Osteocyte (in vitro differentiated cells): ENCODE data around the gene LGI4. TPM values are rescaled to one million over a fixed set of nuclear protein-coding genes. Genes with fewer than 3 reads are reported as not detected.

Experiments used
- DNase-seq: peaks from one replicate; pipeline ENCODE4 v3.0.0; 2021; ENCODE audit warnings: mixed read lengths; ENCODE audit not compliant: unreplicated experiment; ENCODE audit errors: extremely low spot score
- H3K27ac Mint-ChIP-seq: one replicate; pipeline ENCODE4 v1.8.0; 2021; ENCODE audit warnings: mild to moderate bottlenecking, mixed read lengths; ENCODE audit not compliant: unreplicated experiment
- H3K27me3 Mint-ChIP-seq: one replicate; pipeline ENCODE4 v1.8.0; 2021; ENCODE audit warnings: mixed read lengths; ENCODE audit not compliant: unreplicated experiment
- H3K36me3 Mint-ChIP-seq: one replicate; pipeline ENCODE4 v1.8.0; 2021; ENCODE audit warnings: mixed read lengths; ENCODE audit not compliant: unreplicated experiment
- H3K4me1 Mint-ChIP-seq: one replicate; pipeline ENCODE4 v1.8.0; 2021; ENCODE audit warnings: mixed read lengths; ENCODE audit not compliant: unreplicated experiment
- H3K4me3 Mint-ChIP-seq: one replicate; pipeline ENCODE4 v1.8.0; 2021; ENCODE audit warnings: mild to moderate bottlenecking, moderate library complexity, mixed read lengths; ENCODE audit not compliant: unreplicated experiment
- H3K9me3 Mint-ChIP-seq: one replicate; pipeline ENCODE4 v1.8.0; 2021; ENCODE audit warnings: mixed read lengths; ENCODE audit not compliant: unreplicated experiment
- total RNA-seq: library from RNA; stranded (reverse); gene quantifications from 2 replicates; pipeline ENCODE4 v1.2.1, GENCODE V29; 2021
- TF ChIP-seq, protein P1 (sequence below): fragments of 200-600 bp; sonication (generic); IDR thresholded peaks from 2 replicates; pipeline ENCODE4 v1.5.0; 2021; ENCODE audit warnings: antibody characterized with exemption, mild to moderate bottlenecking, moderate library complexity

LGI4 gene
- total RNA-seq, 1 donor from 2014 or later = 0.32 TPM

DNA sequence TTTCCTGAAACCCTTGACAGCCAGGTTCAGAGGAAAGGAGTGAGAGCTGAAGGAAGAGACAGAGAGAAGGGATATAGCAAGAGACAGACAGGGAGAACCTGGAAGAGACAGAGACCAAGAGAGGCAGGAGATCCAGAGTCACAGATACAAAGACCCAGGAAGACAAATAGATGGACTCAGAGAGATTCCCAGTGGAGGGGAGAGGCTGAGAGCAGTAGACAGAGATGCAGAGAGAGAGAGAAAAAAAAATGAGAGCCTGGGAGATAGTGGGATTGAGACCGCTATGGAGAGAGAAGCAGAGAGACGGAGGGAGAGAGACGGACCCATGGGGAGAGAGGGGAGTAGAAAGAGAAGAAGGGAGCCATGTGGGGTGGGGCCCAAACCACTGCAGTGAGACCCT, 9.0 kb upstream of the LGI4 start:
- Mint-ChIP-seq H3K4me3 (no peak overlapping the region), H3K27ac (no peak overlapping the region), H3K4me1 (peaks cover 40% of the 10 kb centered on the region), H3K36me3 (no peaks in the 10 kb centered on the region), H3K9me3 (no peaks in the 10 kb centered on the region), H3K27me3 (peaks cover 21% of the 10 kb centered on the region)
- TF ChIP-seq, protein P1, sequence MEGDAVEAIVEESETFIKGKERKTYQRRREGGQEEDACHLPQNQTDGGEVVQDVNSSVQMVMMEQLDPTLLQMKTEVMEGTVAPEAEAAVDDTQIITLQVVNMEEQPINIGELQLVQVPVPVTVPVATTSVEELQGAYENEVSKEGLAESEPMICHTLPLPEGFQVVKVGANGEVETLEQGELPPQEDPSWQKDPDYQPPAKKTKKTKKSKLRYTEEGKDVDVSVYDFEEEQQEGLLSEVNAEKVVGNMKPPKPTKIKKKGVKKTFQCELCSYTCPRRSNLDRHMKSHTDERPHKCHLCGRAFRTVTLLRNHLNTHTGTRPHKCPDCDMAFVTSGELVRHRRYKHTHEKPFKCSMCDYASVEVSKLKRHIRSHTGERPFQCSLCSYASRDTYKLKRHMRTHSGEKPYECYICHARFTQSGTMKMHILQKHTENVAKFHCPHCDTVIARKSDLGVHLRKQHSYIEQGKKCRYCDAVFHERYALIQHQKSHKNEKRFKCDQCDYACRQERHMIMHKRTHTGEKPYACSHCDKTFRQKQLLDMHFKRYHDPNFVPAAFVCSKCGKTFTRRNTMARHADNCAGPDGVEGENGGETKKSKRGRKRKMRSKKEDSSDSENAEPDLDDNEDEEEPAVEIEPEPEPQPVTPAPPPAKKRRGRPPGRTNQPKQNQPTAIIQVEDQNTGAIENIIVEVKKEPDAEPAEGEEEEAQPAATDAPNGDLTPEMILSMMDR = no peak
- no peak for DNase-seq

DNA sequence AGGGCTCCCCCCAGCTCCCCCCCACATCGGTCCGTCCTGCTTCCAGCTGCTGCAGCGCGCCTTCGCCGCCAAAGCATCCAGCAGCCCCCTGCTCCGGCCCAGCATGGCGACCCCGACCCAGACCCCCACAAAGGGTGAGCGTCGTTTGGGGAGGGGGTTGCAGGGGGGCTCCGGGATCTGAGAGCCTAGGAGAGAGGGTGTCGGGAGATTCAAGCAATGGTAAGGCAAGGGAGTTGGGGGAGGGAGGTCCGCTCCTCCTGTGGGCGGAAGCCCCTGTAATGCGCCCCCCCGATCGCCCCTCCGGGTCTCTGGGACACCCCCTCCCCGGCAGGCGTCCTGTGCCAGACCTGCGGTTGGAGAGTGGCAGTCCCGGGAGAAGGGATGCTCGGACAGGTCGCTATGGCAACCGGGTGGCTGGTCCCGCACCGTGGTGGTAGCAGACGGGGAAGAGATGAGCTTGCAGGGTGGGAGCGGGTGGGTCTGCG, 8.4 kb upstream of the LGI4 start, which contains the start of gene FXYD7:
TSS of gene FXYD7 (plus strand) at position 25 of the 485 bp plus-strand sequence. CDS start at position 104, 79 bp downstream.
- TF ChIP-seq, protein P1 = peak; percentile 38
- Mint-ChIP-seq H3K27ac (no peak within 1 kb of the TSS), H3K27me3 (peaks cover 21% of the 10 kb centered on the region), H3K4me3 (no peak within 1 kb of the TSS), H3K4me1 (peaks cover 41% of the 10 kb centered on the region), H3K9me3 (no peaks in the 10 kb centered on the region), H3K36me3 (no peaks in the 10 kb centered on the region)
- no peak for DNase-seq

- no peak for DNase-seq
- H3K27ac Mint-ChIP-seq = no peak overlapping the region
- no peaks in the 10 kb centered on the region for H3K9me3 Mint-ChIP-seq
- TF ChIP-seq, protein P1 = peak; percentile 66
- peaks cover 41% of the 10 kb centered on the region for H3K4me1 Mint-ChIP-seq
- H3K36me3 Mint-ChIP-seq = no peaks in the 10 kb centered on the region
- H3K4me3 Mint-ChIP-seq = no peak overlapping the region
- H3K27me3 Mint-ChIP-seq = peaks cover 21% of the 10 kb centered on the region
Observed at GRCh38 chr19:35142606-35143230, 7.9 kb upstream of the LGI4 start.

DNA sequence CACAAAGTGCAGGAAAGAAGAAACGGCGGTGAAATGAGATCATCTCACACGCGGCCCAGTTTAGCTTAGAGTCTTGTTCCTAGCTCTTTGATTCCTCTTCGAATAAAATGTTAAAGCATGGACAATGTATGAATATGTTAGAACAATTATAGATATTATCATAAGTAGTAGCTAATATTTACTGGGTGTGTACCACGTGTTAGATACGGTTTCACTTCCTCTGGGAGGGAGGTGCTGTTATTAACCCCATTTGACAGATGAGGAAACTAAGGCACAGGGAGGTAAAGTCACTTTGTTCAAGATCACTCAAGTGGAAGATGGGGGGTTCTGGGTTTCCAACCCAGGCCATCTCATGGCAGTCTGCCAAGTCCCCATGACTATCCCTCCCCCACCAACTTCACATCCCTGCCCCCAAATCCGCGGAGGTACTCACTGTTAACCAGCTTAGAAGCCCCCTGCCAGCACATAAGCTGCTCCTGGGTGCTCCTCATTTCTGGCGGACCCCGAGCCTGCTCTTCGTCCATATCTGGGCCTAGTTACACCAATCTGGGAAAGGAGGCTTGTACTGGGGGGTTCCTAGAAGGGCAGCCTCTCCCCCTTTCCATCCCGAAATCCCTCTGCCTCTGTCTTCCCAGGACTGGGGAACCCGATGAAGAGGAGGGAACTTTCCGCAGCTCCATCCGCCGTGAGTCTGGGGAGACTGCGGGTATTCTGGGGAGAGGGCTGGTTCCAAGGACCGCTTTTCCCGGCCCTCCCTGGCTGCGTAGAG, 7.2 kb upstream of the LGI4 start:
- Mint-ChIP-seq H3K4me1 (peaks cover 36% of the 10 kb centered on the region), H3K36me3 (no peaks in the 10 kb centered on the region), H3K9me3 (no peaks in the 10 kb centered on the region), H3K27me3 (peaks cover 24% of the 10 kb centered on the region), H3K27ac (no peak overlapping the region), H3K4me3 (no peak overlapping the region)
- TF ChIP-seq, protein P1 = no peak
- DNase-seq = no peak
